MM.1S (cell line): Measurements from ENCODE around the gene UBP1.

Experiments used
- EZH2 ChIP-seq: fragments of 300-600 bp; sonication (generic); optimal IDR thresholded peaks from 2 replicates; pipeline ENCODE3; 2017; ENCODE audit warnings: low read depth, mild to moderate bottlenecking, antibody characterized with exemption, low read length, mixed read lengths
- EZH2phosphoT487 ChIP-seq: fragments of 300-600 bp; sonication (generic); IDR thresholded peaks from 2 replicates; pipeline ENCODE4 v1.6.1; 2018; ENCODE audit warnings: antibody characterized with exemption, low read length
- TF ChIP-seq, protein P1 (sequence below): fragments of 300-600 bp; sonication (generic); IDR thresholded peaks from 2 replicates; pipeline ENCODE4 v1.5.1; 2016; ENCODE audit warnings: antibody characterized with exemption, low read length, mixed read lengths

DNA sequence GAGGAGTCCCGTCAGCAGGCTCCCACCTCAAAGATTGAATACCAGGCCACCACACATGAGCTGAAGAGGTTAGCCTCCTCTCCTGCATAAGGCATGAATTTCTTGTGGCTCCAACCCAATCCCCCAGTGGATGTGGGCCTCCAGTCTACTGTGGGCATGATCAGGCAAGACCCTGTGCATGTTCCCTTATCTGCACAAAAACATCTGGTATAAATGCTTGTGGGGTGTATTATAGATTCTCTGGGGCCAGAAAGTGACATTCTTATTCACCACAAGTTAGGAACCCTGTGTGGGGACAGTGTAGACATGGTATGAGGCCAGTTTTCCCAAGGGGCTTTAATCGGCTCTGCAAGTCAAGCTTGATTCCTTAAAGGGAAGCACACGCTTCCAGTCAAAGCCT, 18.2 kb upstream of the UBP1 start:
- TF ChIP-seq, protein P1, sequence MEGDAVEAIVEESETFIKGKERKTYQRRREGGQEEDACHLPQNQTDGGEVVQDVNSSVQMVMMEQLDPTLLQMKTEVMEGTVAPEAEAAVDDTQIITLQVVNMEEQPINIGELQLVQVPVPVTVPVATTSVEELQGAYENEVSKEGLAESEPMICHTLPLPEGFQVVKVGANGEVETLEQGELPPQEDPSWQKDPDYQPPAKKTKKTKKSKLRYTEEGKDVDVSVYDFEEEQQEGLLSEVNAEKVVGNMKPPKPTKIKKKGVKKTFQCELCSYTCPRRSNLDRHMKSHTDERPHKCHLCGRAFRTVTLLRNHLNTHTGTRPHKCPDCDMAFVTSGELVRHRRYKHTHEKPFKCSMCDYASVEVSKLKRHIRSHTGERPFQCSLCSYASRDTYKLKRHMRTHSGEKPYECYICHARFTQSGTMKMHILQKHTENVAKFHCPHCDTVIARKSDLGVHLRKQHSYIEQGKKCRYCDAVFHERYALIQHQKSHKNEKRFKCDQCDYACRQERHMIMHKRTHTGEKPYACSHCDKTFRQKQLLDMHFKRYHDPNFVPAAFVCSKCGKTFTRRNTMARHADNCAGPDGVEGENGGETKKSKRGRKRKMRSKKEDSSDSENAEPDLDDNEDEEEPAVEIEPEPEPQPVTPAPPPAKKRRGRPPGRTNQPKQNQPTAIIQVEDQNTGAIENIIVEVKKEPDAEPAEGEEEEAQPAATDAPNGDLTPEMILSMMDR = no peak
- TF ChIP-seq EZH2 (no peak), EZH2phosphoT487 (no peak)
